ENCODE measurements around the gene MSI2.
"Not testable (repeated sequence)": the region's sequence is repeated elsewhere in the genome, so short reads cannot be mapped to it uniquely, and the experiment has no call there.

Gene MSI2

GRCh38 chr17:57609125-57609877 is 353.0 kb downstream of the MSI2 start:
- no peak for DNase-seq

GRCh38 chr17:57609878-57610270 is 353.6 kb downstream of the MSI2 start:
- DNase-seq = no peak

GRCh38 chr17:57612202-57613071 is 356.1 kb downstream of the MSI2 start:
- DNase-seq = peak; percentile 79

- DNase-seq = no peak
Measured at GRCh38 chr17:57614742-57615141, 358.4 kb downstream of the MSI2 start.

GRCh38 chr17:57615836-57616757 is 359.8 kb downstream of the MSI2 start:
- no peak for DNase-seq

GRCh38 chr17:57617218-57617617 is 360.9 kb downstream of the MSI2 start:
- DNase-seq = no peak

GRCh38 chr17:57619061-57619937 is 363.0 kb downstream of the MSI2 start:
- DNase-seq = no peak

- no peak for DNase-seq
Measured at GRCh38 chr17:57620576-57620975, 364.3 kb downstream of the MSI2 start.

- not testable (repeated sequence) for DNase-seq
Measured at GRCh38 chr17:57621791-57622190, 365.5 kb downstream of the MSI2 start.

GRCh38 chr17:57622306-57622682 is 366.0 kb downstream of the MSI2 start:
- no peak for DNase-seq

GRCh38 chr17:57622683-57623433 is 366.5 kb downstream of the MSI2 start:
- DNase-seq = peak; percentile 61

GRCh38 chr17:57623620-57624019 is 367.3 kb downstream of the MSI2 start:
- DNase-seq = no peak

- DNase-seq = no peak
Measured at GRCh38 chr17:57624386-57624785, 368.1 kb downstream of the MSI2 start.

GRCh38 chr17:57625511-57625910 is 369.2 kb downstream of the MSI2 start:
- no peak for DNase-seq

- no peak for DNase-seq
Measured at GRCh38 chr17:57625957-57626356, 369.6 kb downstream of the MSI2 start.

- no peak for DNase-seq
Measured at GRCh38 chr17:57626520-57627210, 370.3 kb downstream of the MSI2 start.

GRCh38 chr17:57627591-57627990 is 371.3 kb downstream of the MSI2 start:
- no peak for DNase-seq

- DNase-seq = no peak
Measured at GRCh38 chr17:57628421-57628820, 372.1 kb downstream of the MSI2 start.

- no peak for DNase-seq
Measured at GRCh38 chr17:57629470-57629869, 373.1 kb downstream of the MSI2 start.

GRCh38 chr17:57629886-57630285 is 373.6 kb downstream of the MSI2 start:
- DNase-seq = no peak

GRCh38 chr17:57630736-57631135 is 374.4 kb downstream of the MSI2 start:
- DNase-seq = no peak
